Stimulated activated CD8-positive, alpha-beta memory T cell treated with anti-CD3 and anti-CD28 coated beads, Interleukin-15, amount 100 ng/mL, for 48 hours (primary cell): ENCODE data around the gene MOV10L1.

Experiments
- DNase-seq, 2 donors: peaks; one replicate each; pipeline ENCODE4 v3.0.0-alpha.2; 2020; ENCODE audit warnings: low read depth in 2 of 2

The MOV10L1 gene

GRCh38 chr22:50104141-50104544 is 14.3 kb downstream of the MOV10L1 start:
- DNase-seq, result no peak

GRCh38 chr22:50105208-50106100 is 15.6 kb downstream of the MOV10L1 start:
- DNase-seq, result no peak

- DNase-seq, result no peak
Observed at GRCh38 chr22:50107529-50107928, 17.7 kb downstream of the MOV10L1 start.

GRCh38 chr22:50111056-50111455 is 21.2 kb downstream of the MOV10L1 start:
- DNase-seq, result no peak

- peak in 1 of 2 donors; percentile 29 for DNase-seq
Observed at GRCh38 chr22:50112151-50113118, 22.6 kb downstream of the MOV10L1 start.

- no peak for DNase-seq
Observed at GRCh38 chr22:50114221-50115021, 24.6 kb downstream of the MOV10L1 start.

GRCh38 chr22:50115693-50116092 is 25.9 kb downstream of the MOV10L1 start:
- no peak for DNase-seq

GRCh38 chr22:50117168-50117762 is 27.5 kb downstream of the MOV10L1 start:
- no peak for DNase-seq

- no peak for DNase-seq
Observed at GRCh38 chr22:50118129-50118528, 28.3 kb downstream of the MOV10L1 start.

GRCh38 chr22:50118557-50119168 is 28.9 kb downstream of the MOV10L1 start:
- DNase-seq, result no peak

- no peak for DNase-seq
Observed at GRCh38 chr22:50119169-50119767, 29.5 kb downstream of the MOV10L1 start.

GRCh38 chr22:50119768-50120251 is 30.0 kb downstream of the MOV10L1 start:
- DNase-seq, result no peak

GRCh38 chr22:50121202-50121740 is 31.5 kb downstream of the MOV10L1 start:
- DNase-seq, result no peak

GRCh38 chr22:50123119-50123518 is 33.3 kb downstream of the MOV10L1 start:
- no peak for DNase-seq

GRCh38 chr22:50125029-50125428 is 35.2 kb downstream of the MOV10L1 start:
- DNase-seq, result no peak

- DNase-seq, result no peak
Observed at GRCh38 chr22:50129121-50129736, 39.4 kb downstream of the MOV10L1 start.

- DNase-seq, result no peak
Observed at GRCh38 chr22:50131894-50132293, 42.1 kb downstream of the MOV10L1 start.

- no peak for DNase-seq
Observed at GRCh38 chr22:50134481-50134880, 44.7 kb downstream of the MOV10L1 start.

GRCh38 chr22:50136581-50137015 is 46.8 kb downstream of the MOV10L1 start:
- DNase-seq, result no peak
